Cardiac muscle cell (in vitro differentiated cells and primary cell): ENCODE results near the gene PEX11G. TPM values are rescaled to one million over a fixed set of nuclear protein-coding genes. Genes with fewer than 3 reads are reported as not detected.

Source experiments
- DNase-seq, 2 donors: peaks; one replicate each; pipeline versions ENCODE4 v3.0.0 to v3.0.0-alpha.2; 2010 to 2017; ENCODE audit warnings: low read depth in 1 of 2, low spot score in 1 of 2
- H3K27ac ChIP-seq: fragments of 200-600 bp; sonication (generic); 2 replicates; pipeline ENCODE4 v1.5.1; 2016
- H3K27me3 ChIP-seq: fragments of 200-600 bp; sonication (generic); 2 replicates; pipeline ENCODE4 v1.6.0; 2016; ENCODE audit warnings: control low read depth
- H3K36me3 ChIP-seq: fragments of 200-600 bp; sonication (generic); 2 replicates; pipeline ENCODE4 v1.5.1; 2016; ENCODE audit warnings: control low read depth
- H3K4me1 ChIP-seq: fragments of 200-600 bp; sonication (generic); 2 replicates; pipeline ENCODE4 v1.8.1; 2017; ENCODE audit warnings: low read depth, mild to moderate bottlenecking, mixed run types
- H3K4me3 ChIP-seq: fragments of 200-600 bp; sonication (generic); 2 replicates; pipeline ENCODE4 v1.5.1; 2016; ENCODE audit warnings: mild to moderate bottlenecking
- H3K9me3 ChIP-seq: fragments of 200-600 bp; sonication (generic); 2 replicates; pipeline ENCODE4 v1.5.1; 2017; ENCODE audit warnings: low read depth, mild to moderate bottlenecking, control low read depth
- polyA plus RNA-seq: library from polyadenylated mRNA; unstranded; fragments of >200 nt; fragmentation: Nextera tagmentation; extraction: Ambion mirVana; gene quantifications from 2 replicates; pipeline ENCODE4 v1.2.1, GENCODE V29; 2016
- total RNA-seq: library from RNA; depleted of rRNA; stranded (reverse); fragments of >200 nt; gene quantifications from 2 replicates; pipeline ENCODE4 v1.2.3, GENCODE V29; 2016
- TF ChIP-seq, protein P1 (sequence below): IDR thresholded peaks from 2 replicates; pipeline ENCODE4 v1.5.1; 2012; ENCODE audit warnings: low read depth, mild to moderate bottlenecking, low read length

The PEX11G gene
- total and polyA plus RNA-seq, 2 experiments from 2014 or later: 6.1 to 6.5 TPM

DNA sequence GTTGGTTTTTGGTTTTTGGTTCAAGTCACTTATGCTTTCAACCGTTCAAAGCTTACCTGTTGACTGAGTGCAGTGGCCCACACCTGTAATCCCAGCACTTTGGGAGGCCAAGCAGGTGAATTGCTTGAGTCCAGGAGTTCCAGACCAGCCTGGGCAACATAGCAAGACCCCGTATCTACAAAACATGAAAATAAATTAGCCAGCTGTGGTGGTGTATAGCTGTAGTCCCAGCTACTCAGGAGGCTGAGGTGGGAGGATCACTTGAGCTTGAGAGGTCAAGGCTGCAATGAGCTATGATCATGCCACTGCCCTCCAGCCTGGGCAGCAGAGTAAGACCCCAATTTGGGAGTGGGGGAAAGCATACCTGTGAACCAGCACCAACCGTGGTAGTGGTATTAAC lies 43.7 kb downstream of the PEX11G start:
- H3K4me3 ChIP-seq: no peak overlapping the region
- H3K9me3 ChIP-seq: no peaks in the 10 kb centered on the region
- no peak overlapping the region for H3K27ac ChIP-seq
- peaks cover 27% of the 10 kb centered on the region for H3K36me3 ChIP-seq
- TF ChIP-seq, protein P1, sequence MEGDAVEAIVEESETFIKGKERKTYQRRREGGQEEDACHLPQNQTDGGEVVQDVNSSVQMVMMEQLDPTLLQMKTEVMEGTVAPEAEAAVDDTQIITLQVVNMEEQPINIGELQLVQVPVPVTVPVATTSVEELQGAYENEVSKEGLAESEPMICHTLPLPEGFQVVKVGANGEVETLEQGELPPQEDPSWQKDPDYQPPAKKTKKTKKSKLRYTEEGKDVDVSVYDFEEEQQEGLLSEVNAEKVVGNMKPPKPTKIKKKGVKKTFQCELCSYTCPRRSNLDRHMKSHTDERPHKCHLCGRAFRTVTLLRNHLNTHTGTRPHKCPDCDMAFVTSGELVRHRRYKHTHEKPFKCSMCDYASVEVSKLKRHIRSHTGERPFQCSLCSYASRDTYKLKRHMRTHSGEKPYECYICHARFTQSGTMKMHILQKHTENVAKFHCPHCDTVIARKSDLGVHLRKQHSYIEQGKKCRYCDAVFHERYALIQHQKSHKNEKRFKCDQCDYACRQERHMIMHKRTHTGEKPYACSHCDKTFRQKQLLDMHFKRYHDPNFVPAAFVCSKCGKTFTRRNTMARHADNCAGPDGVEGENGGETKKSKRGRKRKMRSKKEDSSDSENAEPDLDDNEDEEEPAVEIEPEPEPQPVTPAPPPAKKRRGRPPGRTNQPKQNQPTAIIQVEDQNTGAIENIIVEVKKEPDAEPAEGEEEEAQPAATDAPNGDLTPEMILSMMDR: no peak
- no peaks in the 10 kb centered on the region for H3K4me1 ChIP-seq
- no peaks in the 10 kb centered on the region for H3K27me3 ChIP-seq
- DNase-seq: no peak

DNA sequence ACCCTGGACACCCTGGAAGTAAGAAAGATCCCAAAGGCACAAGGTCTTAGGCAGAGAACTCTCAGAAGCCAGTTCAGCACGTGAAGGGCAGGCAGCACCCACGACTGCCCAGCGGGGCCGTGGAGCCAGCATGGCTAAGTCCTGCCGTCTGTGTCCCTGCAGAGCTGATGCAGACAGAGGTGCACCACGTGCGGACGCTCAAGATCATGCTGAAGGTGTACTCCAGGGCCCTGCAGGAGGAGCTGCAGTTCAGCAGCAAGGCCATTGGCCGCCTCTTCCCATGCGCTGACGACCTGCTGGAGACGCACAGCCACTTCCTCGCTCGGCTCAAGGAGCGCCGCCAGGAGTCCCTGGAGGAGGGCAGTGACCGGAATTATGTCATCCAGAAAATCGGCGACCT lies 44.8 kb downstream of the PEX11G start:
- Histone ChIP-seq H3K27me3 (no peaks in the 10 kb centered on the region), H3K4me3 (no peak overlapping the region), H3K27ac (no peak overlapping the region), H3K9me3 (no peaks in the 10 kb centered on the region), H3K36me3 (peaks cover 25% of the 10 kb centered on the region), H3K4me1 (no peaks in the 10 kb centered on the region)
- TF ChIP-seq, protein P1: no peak
- no peak for DNase-seq

DNA sequence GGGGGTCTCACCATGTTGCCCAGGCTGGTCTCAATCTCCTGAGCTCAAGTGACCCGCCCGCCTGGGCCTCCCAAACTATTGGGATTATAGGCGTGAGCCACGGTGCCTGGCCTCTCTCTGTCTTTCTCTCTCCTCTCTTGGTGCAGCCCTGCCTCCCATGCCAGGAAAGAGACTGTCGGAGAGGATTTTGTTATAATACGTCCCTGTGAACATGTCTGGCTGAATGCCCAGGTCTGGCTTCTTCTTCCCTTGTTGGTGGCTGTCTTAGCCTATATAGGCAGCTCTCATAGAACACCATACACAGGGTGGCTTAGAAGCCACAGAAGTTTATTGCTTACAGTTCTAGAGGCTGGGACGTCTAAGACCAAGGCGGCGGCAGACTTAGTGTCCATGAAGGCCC lies 46.4 kb downstream of the PEX11G start:
- Histone ChIP-seq H3K36me3 (peaks cover 16% of the 10 kb centered on the region), H3K9me3 (no peaks in the 10 kb centered on the region), H3K4me1 (no peaks in the 10 kb centered on the region), H3K27me3 (no peaks in the 10 kb centered on the region), H3K27ac (no peak overlapping the region), H3K4me3 (no peak overlapping the region)
- TF ChIP-seq, protein P1: no peak
- peak in 1 of 2 donors; percentile 54 for DNase-seq

DNA sequence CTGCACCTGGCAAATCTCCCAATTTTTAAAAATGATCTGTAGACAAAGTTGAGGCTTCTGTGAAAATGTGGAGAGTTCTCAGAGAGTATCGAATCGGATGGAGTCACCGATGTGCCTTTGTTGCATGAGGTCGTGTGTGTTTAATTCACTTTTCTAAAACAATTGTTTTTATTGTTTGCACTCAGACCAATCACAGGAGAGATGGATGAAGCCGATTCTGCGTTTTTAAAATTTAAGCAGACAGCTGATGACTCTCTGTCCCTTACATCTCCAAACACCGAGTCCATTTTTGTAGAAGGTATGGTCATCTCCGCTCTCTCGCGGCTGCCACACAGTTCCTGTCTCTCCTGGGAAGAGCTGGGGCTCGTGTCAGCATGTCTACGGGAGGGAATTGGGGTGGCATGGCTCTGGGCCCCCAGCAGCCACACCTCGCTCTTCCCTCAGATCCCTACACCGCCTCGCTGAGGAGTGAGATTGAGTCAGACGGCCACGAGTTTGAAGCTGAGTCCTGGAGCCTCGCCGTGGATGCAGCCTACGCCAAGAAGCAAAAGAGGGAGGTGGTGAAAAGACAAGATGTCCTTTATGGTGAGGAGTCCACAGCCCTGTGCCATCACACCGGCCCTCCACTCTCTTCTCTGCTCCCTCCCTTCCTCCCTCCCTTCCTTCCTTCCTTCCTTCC lies 47.2 kb downstream of the PEX11G start:
- peaks cover 16% of the 10 kb centered on the region for H3K36me3 ChIP-seq

DNA sequence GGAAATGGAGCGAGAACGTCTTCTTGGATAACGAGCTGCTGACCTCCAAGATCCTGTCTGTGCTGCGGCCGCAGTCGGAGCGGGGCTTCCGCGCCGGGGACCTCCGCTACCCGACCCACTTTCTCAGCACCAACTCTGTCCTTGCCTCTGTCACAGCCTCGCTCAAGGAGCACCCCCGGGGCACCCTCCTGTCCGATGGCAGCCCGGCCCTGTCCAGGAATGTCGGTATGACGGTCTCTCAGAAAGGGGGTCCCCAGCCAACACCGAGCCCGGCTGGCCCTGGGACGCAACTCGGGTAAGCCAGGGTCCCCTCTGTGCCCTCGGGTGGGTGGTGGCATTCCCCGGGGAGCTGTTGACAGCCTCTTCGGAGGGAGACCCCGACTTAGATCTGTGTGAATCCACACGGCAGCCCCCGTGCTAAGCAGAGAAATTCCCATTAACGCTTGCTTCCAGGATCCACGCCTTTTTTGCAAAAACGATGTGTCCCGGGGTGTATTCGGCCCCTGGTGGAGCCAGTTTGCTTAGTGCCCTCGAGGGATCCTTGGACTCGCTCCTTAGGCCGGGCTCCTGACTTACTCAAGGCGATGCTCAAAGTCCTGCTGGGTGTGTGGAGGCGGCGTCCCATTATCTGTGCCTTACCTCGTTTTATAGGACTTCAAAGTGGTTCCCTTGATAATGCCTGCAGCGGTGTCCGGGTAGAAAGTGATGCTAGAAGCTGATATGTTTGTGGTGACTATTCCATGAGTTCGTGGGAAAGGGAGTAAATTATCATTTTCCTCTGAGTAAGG lies 48.5 kb downstream of the PEX11G start:
- Histone ChIP-seq H3K4me3 (no peak overlapping the region), H3K4me1 (no peaks in the 10 kb centered on the region), H3K36me3 (peaks cover 12% of the 10 kb centered on the region), H3K27ac (no peak overlapping the region), H3K27me3 (no peaks in the 10 kb centered on the region), H3K9me3 (no peaks in the 10 kb centered on the region)
- TF ChIP-seq, protein P1: no peak
- no peak for DNase-seq

More for the DNA sequence above, 47.2 kb downstream of the PEX11G start:
- Histone ChIP-seq H3K4me3 (no peak overlapping the region), H3K4me1 (no peaks in the 10 kb centered on the region), H3K27me3 (no peaks in the 10 kb centered on the region), H3K27ac (no peak overlapping the region), H3K9me3 (no peaks in the 10 kb centered on the region)
- TF ChIP-seq, protein P1: no peak
- no peak for DNase-seq
